GM19025 (cell line): ENCODE results near the gene EPHB1.

Experiments used
- ATAC-seq: cut with Tn5 transposase; IDR thresholded peaks from one replicate; pipeline ENCODE4 v1.9.1; 2021; ENCODE audit warnings: mild to moderate bottlenecking, low read depth, moderate library complexity; ENCODE audit not compliant: unreplicated experiment

Gene EPHB1

GRCh38 chr3:134794950-134795745 lies at the start of gene EPHB1:
EPHB1 (plus strand) TSS chr3:134795260.
- ATAC-seq = peak; percentile 63

- no peak for ATAC-seq
Measured at GRCh38 chr3:134748698-134749097, 46.4 kb upstream of the EPHB1 start.

GRCh38 chr3:134749174-134749573 lies 45.9 kb upstream of the EPHB1 start:
- ATAC-seq = no peak

GRCh38 chr3:134749802-134750553 lies 45.1 kb upstream of the EPHB1 start:
- ATAC-seq = no peak

GRCh38 chr3:134751831-134752230 lies 43.2 kb upstream of the EPHB1 start:
- no peak for ATAC-seq

- ATAC-seq = no peak
Measured at GRCh38 chr3:134752761-134753461, 42.1 kb upstream of the EPHB1 start.

- ATAC-seq = no peak
Measured at GRCh38 chr3:134753999-134754742, 40.9 kb upstream of the EPHB1 start.

GRCh38 chr3:134754768-134755559 lies 40.1 kb upstream of the EPHB1 start:
- ATAC-seq = no peak

GRCh38 chr3:134755821-134756220 lies 39.2 kb upstream of the EPHB1 start:
- no peak for ATAC-seq

- no peak for ATAC-seq
Measured at GRCh38 chr3:134757549-134758069, 37.5 kb upstream of the EPHB1 start.

GRCh38 chr3:134761213-134761612 lies 33.8 kb upstream of the EPHB1 start:
- no peak for ATAC-seq

GRCh38 chr3:134762016-134762415 lies 33.0 kb upstream of the EPHB1 start:
- no peak for ATAC-seq

- ATAC-seq = no peak
Measured at GRCh38 chr3:134765468-134765867, 29.6 kb upstream of the EPHB1 start.

GRCh38 chr3:134766290-134766689 lies 28.8 kb upstream of the EPHB1 start:
- ATAC-seq = no peak

- ATAC-seq = no peak
Measured at GRCh38 chr3:134768116-134768515, 26.9 kb upstream of the EPHB1 start.

GRCh38 chr3:134768837-134769236 lies 26.2 kb upstream of the EPHB1 start:
- no peak for ATAC-seq

GRCh38 chr3:134769287-134769868 lies 25.7 kb upstream of the EPHB1 start:
- ATAC-seq = no peak

- no peak for ATAC-seq
Measured at GRCh38 chr3:134772011-134772410, 23.0 kb upstream of the EPHB1 start.

- ATAC-seq = no peak
Measured at GRCh38 chr3:134772591-134772990, 22.5 kb upstream of the EPHB1 start.
